GM12878 (cell line): ENCODE measurements around the gene WFDC13. TPM values are rescaled to one million over a fixed set of nuclear protein-coding genes. Genes with fewer than 3 reads are reported as not detected.

ENCODE experiments used
- ATAC-seq: fragments of 200-7000 bp; cut with Tn5 transposase; 3 replicates; pipeline ENCODE4 v1.9.1; 2020; ENCODE audit warnings: mild to moderate bottlenecking, moderate library complexity
- BruUV-seq: library from RNA; stranded (reverse); fragments of 400-500 nt; replicated peaks from 2 replicates; lab custom pipeline; 2021; lab: Mats Ljungman, UMichigan
- CTCF ChIA-PET: fragments of 300-600 bp; sonication (Branson Sonifier 250); formaldehyde crosslinking; extraction: SDS; loops from one replicate; lab custom pipeline; 2021; ENCODE audit warnings: inconsistent platforms; lab: Yijun Ruan, JAX
- POLR2A ChIA-PET: fragments of 350-600 bp; formaldehyde crosslinking; extraction: SDS; loops from one replicate; lab custom pipeline; 2021; ENCODE audit warnings: inconsistent platforms; lab: Charles Lee
- RAD21 ChIA-PET: fragments of 300-600 bp; sonication (Branson Sonifier 250); formaldehyde crosslinking; loops from one replicate; lab custom pipeline; 2023; ENCODE audit warnings: antibody characterized with exemption; ENCODE audit not compliant: unreplicated experiment; lab: Charles Lee
- SMC1A ChIA-PET: fragments of 300-600 bp; sonication (Branson Sonifier 250); formaldehyde crosslinking; loops from one replicate; lab custom pipeline; 2023; ENCODE audit not compliant: unreplicated experiment, uncharacterized antibody; lab: Charles Lee
- DNase-seq: peaks from one replicate; pipeline ENCODE4 v3.0.0-alpha.2; 2011; ENCODE audit warnings: low read depth, low spot score
- FAIRE-seq: peaks from 3 replicates; lab custom pipeline; 2011; peaks lifted over from hg19 to GRCh38; lab: Jason Lieb, UNC
- H2AFZ ChIP-seq: 2 replicates; pipeline ENCODE4 v1.6.0; 2011; ENCODE audit warnings: low read depth, low read length, control low read depth; ENCODE audit not compliant: control insufficient read depth
- H3K27ac ChIP-seq: 2 replicates; pipeline ENCODE4 v1.5.1; 2011; ENCODE audit warnings: control low read depth; ENCODE audit not compliant: control insufficient read depth, insufficient read depth
- H3K27me3 ChIP-seq, 2 experiments: replicated peaks in 1 of 2; 2 replicates each; pipeline versions ENCODE4 v1.6.0 to v1.6.1; 2011; ENCODE audit warnings: low read length in 1 of 2; ENCODE audit not compliant: control insufficient read depth in 2 of 2, insufficient read depth in 2 of 2
- H3K36me3 ChIP-seq, 2 experiments: 2 replicates each; pipeline ENCODE4 v1.5.1; 2011; ENCODE audit warnings: low read length in 1 of 2; ENCODE audit not compliant: control insufficient read depth in 2 of 2, insufficient read depth in 2 of 2
- H3K4me1 ChIP-seq: 2 replicates; pipeline ENCODE4 v1.6.1; 2011; ENCODE audit warnings: mild to moderate bottlenecking, low read length, moderate library complexity, mixed read lengths; ENCODE audit not compliant: control insufficient read depth, insufficient read depth
- H3K4me2 ChIP-seq: 2 replicates; pipeline ENCODE4 v1.6.0; 2011; ENCODE audit warnings: control low read depth; ENCODE audit not compliant: control insufficient read depth, insufficient read depth
- H3K4me3 ChIP-seq: fragments of 200-600 bp; sonication (generic); 2 replicates; pipeline ENCODE4 v1.5.1; 2016
- H3K79me2 ChIP-seq: 2 replicates; pipeline ENCODE4 v1.6.0; 2011; ENCODE audit warnings: low read length; ENCODE audit not compliant: control insufficient read depth, insufficient read depth
- H3K9ac ChIP-seq: 2 replicates; pipeline ENCODE4 v1.8.0; 2011; ENCODE audit warnings: low read length, control low read depth, mixed read lengths; ENCODE audit not compliant: control insufficient read depth, insufficient read depth
- H3K9me3 ChIP-seq: replicated peaks from 3 replicates; pipeline ENCODE4 v1.5.1; 2011; ENCODE audit warnings: mild to moderate bottlenecking, low read length; ENCODE audit not compliant: control insufficient read depth, insufficient read depth
- H4K20me1 ChIP-seq: 2 replicates; pipeline ENCODE4 v1.6.0; 2011; ENCODE audit not compliant: control insufficient read depth, insufficient read depth
- BHLHE40 ChIP-seq, 2 experiments: fragments of 450-650 bp in 1 of 2; IDR thresholded peaks; 2 replicates each; pipeline ENCODE4 v1.6.1; 2011 to 2017; ENCODE audit warnings: low read depth in 2 of 2, borderline replicate concordance in 1 of 2, improper control_type of control experiment in 1 of 2, low read length in 1 of 2, mild to moderate bottlenecking in 1 of 2
- CBX5 ChIP-seq: sonication (generic); IDR thresholded peaks from 2 replicates; pipeline ENCODE4 v1.6.1; 2016; ENCODE audit warnings: low read depth, moderate library complexity, mild to moderate bottlenecking, inconsistent platforms
- CREB1 ChIP-seq: IDR thresholded peaks from 2 replicates; pipeline ENCODE4 v1.6.1; 2012; ENCODE audit warnings: low read depth, mild to moderate bottlenecking, inconsistent platforms
- HSF1 ChIP-seq: fragments of 150-350 bp; IDR thresholded peaks from 2 replicates; pipeline ENCODE4 v1.6.1; 2014; ENCODE audit warnings: mild to moderate bottlenecking, low read depth, low read length
- NR2C1 ChIP-seq: fragments of 450-650 bp; IDR thresholded peaks from 2 replicates; pipeline ENCODE4 v1.6.1; 2017; ENCODE audit warnings: antibody characterized with exemption, mild to moderate bottlenecking, moderate library complexity
- RB1 ChIP-seq: fragments of 450-650 bp; formaldehyde crosslinking; IDR thresholded peaks from 2 replicates; pipeline ENCODE4 v1.6.1; 2017; ENCODE audit warnings: mild to moderate bottlenecking, borderline replicate concordance
- RFX5 ChIP-seq: IDR thresholded peaks from 2 replicates; pipeline ENCODE4 v1.6.1; 2011; ENCODE audit warnings: low read depth, low read length, improper control_type of control experiment
- ZNF274 ChIP-seq: IDR thresholded peaks from one replicate; pipeline ENCODE4 v1.8.0; 2011; ENCODE audit not compliant: insufficient read length, insufficient read depth
- in situ Hi-C: fragments of 300-500 bp; cut with MboI; formaldehyde crosslinking; loops from 9 replicates; pipeline ENCODE4 v1.14.3; 2018; ENCODE audit warnings: mixed read lengths
- intact Hi-C: fragments of 100-400 bp; cut with micrococcal nuclease; formaldehyde crosslinking; loops from one replicate; pipeline ENCODE4 v1.14.2; 2022; ENCODE audit not compliant: unreplicated experiment
- polyA plus RNA-seq, 11 experiments: library from polyadenylated mRNA; depleted of rRNA in 4 of 11; unstranded in 6 of 11; stranded (reverse) in 5 of 11; fragments of >200 nt; fragmentation: Nextera tagmentation in 4 of 11; fragmentation: Illumina TruSeq in 1 of 11; extraction: Ambion mirVana in 4 of 11; extraction: Trizol in 1 of 11; gene quantifications; 1 replicate in 1 of 11; 2 replicates in 10 of 11; pipeline versions ENCODE4 v1.2.1 to v1.2.3, GENCODE V29; 2011 to 2016; ENCODE audit warnings: inconsistent platforms in 2 of 11, missing spikeins in 2 of 11, low read depth in 1 of 11
- total RNA-seq, 4 experiments: library from RNA; depleted of rRNA in 3 of 4; stranded (reverse); fragments of >200 nt in 3 of 4; fragmentation: Illumina TruSeq in 1 of 4; extraction: Trizol in 1 of 4; gene quantifications; 2 replicates each; pipeline versions ENCODE4 v1.2.1 to v1.2.3, GENCODE V29; 2013 to 2021
- TF ChIP-seq, protein P1 (sequence below): IDR thresholded peaks from 2 replicates; pipeline ENCODE4 v1.6.1; 2011; ENCODE audit warnings: borderline replicate concordance, low read depth, mild to moderate bottlenecking, moderate library complexity, low read length; ENCODE audit not compliant: insufficient read depth, poor library complexity, severe bottlenecking

WFDC13 gene
- total and polyA plus RNA-seq, 10 of the 15 experiments (the other 5 are each of a cell fraction or from before 2014, with no cell fraction given): not detected

DNA sequence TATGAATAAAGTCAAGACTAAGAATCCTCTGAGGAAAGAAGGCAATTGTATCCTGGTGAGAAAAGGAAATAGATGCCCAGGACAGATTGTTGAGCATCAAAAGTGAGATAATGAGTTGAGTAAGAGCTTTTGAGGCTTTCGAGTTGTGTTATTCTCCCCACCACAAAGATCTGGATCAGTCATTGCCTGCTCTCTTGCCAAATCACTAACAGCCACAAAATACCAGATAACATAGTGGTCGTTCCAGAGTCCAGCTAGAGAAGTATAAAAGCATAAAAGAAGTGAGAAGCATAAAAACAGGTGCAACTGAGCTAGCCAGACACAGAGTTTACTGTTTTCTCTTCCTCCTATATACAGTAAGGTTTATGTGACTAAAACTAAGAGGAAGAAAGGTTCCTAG is 25.2 kb downstream of the WFDC13 start (continued):
- TF ChIP-seq NR2C1 (no peak), HSF1 (no peak)

- RAD21 ChIA-PET: no interaction called here
- no TSS peak for BruUV-seq
- intact Hi-C loops: no loop called here
- CTCF ChIA-PET: no interaction called here
- no peaks in the 10 kb centered on the region for H3K27me3 ChIP-seq
- H3K36me3 ChIP-seq: no peaks in the 10 kb centered on the region
- H3K27ac ChIP-seq: no peak overlapping the region
- H3K4me3 ChIP-seq: no peak overlapping the region
- peaks cover 2% of the 10 kb centered on the region; the same call in 1 of the 3 replicates for H3K9me3 ChIP-seq
- no peak for FAIRE-seq
- H2AFZ ChIP-seq: no peak overlapping the region
- no peak overlapping the region for H3K4me2 ChIP-seq
- in situ Hi-C loops: no loop called here
- no peaks in the 10 kb centered on the region for H4K20me1 ChIP-seq
- DNase-seq: no peak
- TF ChIP-seq NR2C1: no peak
- TF ChIP-seq, protein P1, sequence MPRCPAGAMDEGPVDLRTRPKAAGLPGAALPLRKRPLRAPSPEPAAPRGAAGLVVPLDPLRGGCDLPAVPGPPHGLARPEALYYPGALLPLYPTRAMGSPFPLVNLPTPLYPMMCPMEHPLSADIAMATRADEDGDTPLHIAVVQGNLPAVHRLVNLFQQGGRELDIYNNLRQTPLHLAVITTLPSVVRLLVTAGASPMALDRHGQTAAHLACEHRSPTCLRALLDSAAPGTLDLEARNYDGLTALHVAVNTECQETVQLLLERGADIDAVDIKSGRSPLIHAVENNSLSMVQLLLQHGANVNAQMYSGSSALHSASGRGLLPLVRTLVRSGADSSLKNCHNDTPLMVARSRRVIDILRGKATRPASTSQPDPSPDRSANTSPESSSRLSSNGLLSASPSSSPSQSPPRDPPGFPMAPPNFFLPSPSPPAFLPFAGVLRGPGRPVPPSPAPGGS: no peak
- TF ChIP-seq RFX5: no peak
- TF ChIP-seq CBX5: no peak
- TF ChIP-seq RB1: no peak
- no peak for TF ChIP-seq BHLHE40 (IDR thresholded peaks at IDR 0.05; ENCODE audit: borderline replicate concordance in 1 of 2, low read depth in 2 of 2, low read length in 1 of 2)
- no peak for TF ChIP-seq ZNF274
- no peak for TF ChIP-seq CREB1
- POLR2A ChIA-PET: no interaction called here
- H3K79me2 ChIP-seq: no peaks in the 10 kb centered on the region
- ATAC-seq: no peak
- SMC1A ChIA-PET: no interaction called here
- H3K9ac ChIP-seq: no peak overlapping the region
- no peaks in the 10 kb centered on the region for H3K4me1 ChIP-seq
Observed at GRCh38 chr20:45732199-45732598, 30.4 kb downstream of the WFDC13 start.
